Measurements from ENCODE around the gene MYO5B. TPM values are rescaled to one million over a fixed set of nuclear protein-coding genes. Genes with fewer than 3 reads are reported as not detected.

MYO5B gene
- total RNA-seq, 1 donor from 2014 or later, result 31.3 TPM

GRCh38 chr18:50131591-50131990 lies 63.4 kb downstream of the MYO5B start:
- no peak for FAIRE-seq

GRCh38 chr18:50128506-50129271 lies 66.3 kb downstream of the MYO5B start:
- H3K27me3 ChIP-seq (ENCODE audit: control insufficient read depth, insufficient read depth, low read length), result no peaks in the 10 kb centered on the region
- FAIRE-seq, result peak; percentile 91
- TF ChIP-seq CTCF (IDR thresholded peaks at IDR 0.05; ENCODE audit: insufficient read depth, low read length, severe bottlenecking), result no peak

More at GRCh38 chr18:50131591-50131990, 63.4 kb downstream of the MYO5B start:
- no peaks in the 10 kb centered on the region for H3K36me3 ChIP-seq (ENCODE audit: control insufficient read depth, insufficient read depth, low read length)
- peak; percentile 62 for DNase-seq (ENCODE audit: low read depth)
- H3K27me3 ChIP-seq (ENCODE audit: control insufficient read depth, insufficient read depth, low read length), result no peaks in the 10 kb centered on the region
- TF ChIP-seq CTCF (IDR thresholded peaks at IDR 0.05; ENCODE audit: insufficient read depth, low read length, severe bottlenecking), result no peak
- no peak overlapping the region for H3K4me3 ChIP-seq (ENCODE audit: low read depth, low read length)

GRCh38 chr18:50127516-50128210 lies 67.3 kb downstream of the MYO5B start:
- Histone ChIP-seq H3K36me3 (ENCODE audit: control insufficient read depth, insufficient read depth, low read length) (no peaks in the 10 kb centered on the region), H3K27me3 (ENCODE audit: control insufficient read depth, insufficient read depth, low read length) (no peaks in the 10 kb centered on the region), H3K4me3 (ENCODE audit: low read depth, low read length) (no peak overlapping the region)
- DNase-seq (ENCODE audit: low read depth) (peak; percentile 54), FAIRE-seq (no peak)
- no peak for TF ChIP-seq CTCF (IDR thresholded peaks at IDR 0.05; ENCODE audit: insufficient read depth, low read length, severe bottlenecking)

More at GRCh38 chr18:50128506-50129271, 66.3 kb downstream of the MYO5B start:
- H3K36me3 ChIP-seq (ENCODE audit: control insufficient read depth, insufficient read depth, low read length), result no peaks in the 10 kb centered on the region
- DNase-seq (ENCODE audit: low read depth), result no peak
- no peak overlapping the region for H3K4me3 ChIP-seq (ENCODE audit: low read depth, low read length)

- FAIRE-seq (no peak), DNase-seq (ENCODE audit: low read depth) (peak; percentile 16)
- no peak for TF ChIP-seq CTCF (IDR thresholded peaks at IDR 0.05; ENCODE audit: insufficient read depth, low read length, severe bottlenecking)
- no peaks in the 10 kb centered on the region for H3K27me3 ChIP-seq (ENCODE audit: control insufficient read depth, insufficient read depth, low read length)
- H3K4me3 ChIP-seq (ENCODE audit: low read depth, low read length), result no peak overlapping the region
- H3K36me3 ChIP-seq (ENCODE audit: control insufficient read depth, insufficient read depth, low read length), result no peaks in the 10 kb centered on the region
These were observed 68.5 kb downstream of the MYO5B start for GRCh38 chr18:50126471-50126870.

- DNase-seq (ENCODE audit: low read depth) (peak; percentile 35), FAIRE-seq (no peak)
- Histone ChIP-seq H3K4me3 (ENCODE audit: low read depth, low read length) (no peak overlapping the region), H3K36me3 (ENCODE audit: control insufficient read depth, insufficient read depth, low read length) (no peaks in the 10 kb centered on the region), H3K27me3 (ENCODE audit: control insufficient read depth, insufficient read depth, low read length) (no peaks in the 10 kb centered on the region)
- TF ChIP-seq CTCF (IDR thresholded peaks at IDR 0.05; ENCODE audit: insufficient read depth, low read length, severe bottlenecking), result no peak
These were observed 69.5 kb downstream of the MYO5B start for GRCh38 chr18:50125456-50125855.
